HepG2 (cell line): ENCODE results near the gene ABCB8. TPM values are rescaled to one million over a fixed set of nuclear protein-coding genes. Genes with fewer than 3 reads are reported as not detected.
A peak's percentile ranks its signal among the peaks of the same experiment; 100 is the strongest.

ENCODE experiments used
- ATAC-seq: fragments of 200-7000 bp; cut with Tn5 transposase; 3 replicates; pipeline ENCODE4 v1.9.1; 2020; ENCODE audit warnings: mild to moderate bottlenecking, moderate library complexity
- BruUV-seq: library from RNA; stranded (reverse); fragments of 400-500 nt; replicated peaks from 2 replicates; lab custom pipeline; 2021; lab: Mats Ljungman, UMichigan
- CTCF ChIA-PET: fragments of 300-600 bp; formaldehyde crosslinking; extraction: SDS; loops from one replicate; lab custom pipeline; 2021; ENCODE audit warnings: low total read pairs, inconsistent platforms, low intra/inter-chr PET ratio; lab: Yijun Ruan, JAX
- POLR2A ChIA-PET: fragments of 350-600 bp; sonication (Branson Sonifier 250); formaldehyde crosslinking; loops from one replicate; lab custom pipeline; 2020; ENCODE audit warnings: antibody characterized with exemption, inconsistent platforms; lab: Yijun Ruan, JAX
- DNase-seq: peaks from one replicate; pipeline ENCODE4 v3.0.0-alpha.2; 2015; ENCODE audit warnings: low spot score
- FAIRE-seq: peaks from 3 replicates; lab custom pipeline; 2011; peaks lifted over from hg19 to GRCh38; lab: Jason Lieb, UNC
- H2AFZ ChIP-seq: one replicate; pipeline ENCODE4 v1.6.1; 2011; ENCODE audit warnings: low read length, inconsistent platforms
- H3K27ac ChIP-seq: fragments of 300-600 bp; 3 replicates; pipeline ENCODE4 v1.8.0; 2011; ENCODE audit warnings: mixed run types, mild to moderate bottlenecking, mixed read lengths, low read length, inconsistent platforms; ENCODE audit not compliant: insufficient read depth; ENCODE audit errors: extremely low read length
- H3K27me3 ChIP-seq, 2 experiments: fragments of 200-600 bp in 1 of 2; 2 replicates in 1 of 2; 3 replicates in 1 of 2; pipeline versions ENCODE4 v1.6.0 to v1.8.0; 2011; ENCODE audit warnings: low read length in 2 of 2, mild to moderate bottlenecking in 2 of 2, moderate library complexity in 2 of 2, inconsistent platforms in 1 of 2; ENCODE audit not compliant: insufficient read depth in 2 of 2, control insufficient read depth in 1 of 2
- H3K36me3 ChIP-seq, 2 experiments: fragments of 200-600 bp in 1 of 2; replicated peaks in 1 of 2; 2 replicates in 1 of 2; 3 replicates in 1 of 2; pipeline versions ENCODE4 v1.5.1 to v1.8.0; 2011; ENCODE audit warnings: low read length in 2 of 2, inconsistent platforms in 1 of 2; ENCODE audit not compliant: insufficient read depth in 2 of 2, control insufficient read depth in 1 of 2
- H3K4me1 ChIP-seq: 2 replicates; pipeline ENCODE4 v1.5.1; 2012; ENCODE audit warnings: low read length, inconsistent platforms; ENCODE audit not compliant: insufficient read depth
- H3K4me2 ChIP-seq: 2 replicates; pipeline ENCODE4 v1.6.0; 2011; ENCODE audit warnings: low read depth, low read length, inconsistent platforms
- H3K4me3 ChIP-seq, 3 experiments: fragments of 200-600 bp in 1 of 3; sonication (generic), shearing (Covaris generic) in 1 of 3; replicated peaks in 1 of 3; 2 replicates each; pipeline ENCODE4 v1.5.1; 2011 to 2016; ENCODE audit warnings: low read length in 3 of 3, inconsistent platforms in 2 of 3, low read depth in 2 of 3, mild to moderate bottlenecking in 2 of 3, control low read depth in 1 of 3, mixed read lengths in 1 of 3; ENCODE audit not compliant: insufficient read depth in 1 of 3
- H3K79me2 ChIP-seq: one replicate; pipeline ENCODE4 v1.6.1; 2011; ENCODE audit warnings: low read length, inconsistent platforms; ENCODE audit not compliant: insufficient read depth
- H3K9ac ChIP-seq: 2 replicates; pipeline ENCODE4 v1.6.0; 2011; ENCODE audit warnings: mild to moderate bottlenecking, low read depth, low read length, inconsistent platforms; ENCODE audit not compliant: insufficient read depth
- H3K9me3 ChIP-seq: 2 replicates; pipeline ENCODE4 v1.5.1; 2012; ENCODE audit warnings: mild to moderate bottlenecking, low read length
- H4K20me1 ChIP-seq: 2 replicates; pipeline ENCODE4 v1.6.0; 2011; ENCODE audit warnings: inconsistent platforms, mild to moderate bottlenecking, low read length, moderate library complexity; ENCODE audit not compliant: insufficient read depth
- ASH2L ChIP-seq: fragments of 300-600, 200-600 bp; sonication (generic); IDR thresholded peaks from 2 replicates; pipeline ENCODE4 v1.7.0; 2017; ENCODE audit warnings: low read depth, mild to moderate bottlenecking, moderate library complexity, mixed read lengths, low read length; ENCODE audit not compliant: insufficient read length
- BCL6 ChIP-seq: IDR thresholded peaks from 2 replicates; pipeline ENCODE4 v1.6.1; 2016; ENCODE audit warnings: missing genetic modification reagents, missing compliant biosample characterization
- DNMT3B ChIP-seq: conservative IDR thresholded peaks from 2 replicates; pipeline ENCODE4 v1.6.1; 2016; ENCODE audit warnings: missing biosample characterization, control low read depth
- FOXA1 ChIP-seq, 2 experiments: fragments of 450-650 bp in 1 of 2; sonication (generic) in 1 of 2; formaldehyde crosslinking in 1 of 2; IDR thresholded peaks; 2 replicates each; pipeline versions ENCODE4 v1.4.0 to v1.6.1; 2016 to 2020; ENCODE audit warnings: missing genetic modification reagents in 1 of 2
- HES4 ChIP-seq: sonication (generic); formaldehyde crosslinking; IDR thresholded peaks from 2 replicates; pipeline ENCODE4 v1.9.0; 2021; ENCODE audit warnings: mild to moderate bottlenecking, missing genetic modification reagents, borderline replicate concordance
- IKZF1 ChIP-seq: fragments of 450-650 bp; IDR thresholded peaks from 2 replicates; pipeline ENCODE4 v1.7.1; 2016
- NPAS2 ChIP-seq: sonication (generic); formaldehyde crosslinking; IDR thresholded peaks from 2 replicates; pipeline ENCODE4 v1.8.0; 2022; ENCODE audit warnings: mild to moderate bottlenecking, missing genetic modification reagents, borderline replicate concordance
- NRL ChIP-seq: sonication (generic); formaldehyde crosslinking; IDR thresholded peaks from 2 replicates; pipeline ENCODE4 v1.5.0; 2020; ENCODE audit warnings: missing genetic modification reagents, mild to moderate bottlenecking, moderate library complexity, borderline replicate concordance
- PRPF4 ChIP-seq: fragments of 200-400 bp; formaldehyde crosslinking; IDR thresholded peaks from 2 replicates; pipeline ENCODE4 v1.6.1; 2016; ENCODE audit warnings: low read length, low read depth; ENCODE audit not compliant: poor library complexity, severe bottlenecking
- RNF219 ChIP-seq: sonication (generic); formaldehyde crosslinking; IDR thresholded peaks from 2 replicates; pipeline ENCODE4 v1.5.0; 2020; ENCODE audit warnings: mild to moderate bottlenecking, missing genetic modification reagents
- SMYD3 ChIP-seq: sonication (generic); formaldehyde crosslinking; IDR thresholded peaks from 2 replicates; pipeline ENCODE4 v1.8.1; 2023; ENCODE audit warnings: mild to moderate bottlenecking, missing genetic modification reagents
- ZBTB39 ChIP-seq: sonication (generic); formaldehyde crosslinking; IDR thresholded peaks from 2 replicates; pipeline ENCODE4 v1.5.0; 2020; ENCODE audit warnings: missing genetic modification reagents
- ZFP37 ChIP-seq: sonication (generic); formaldehyde crosslinking; IDR thresholded peaks from 2 replicates; pipeline ENCODE4 v1.4.0; 2020; ENCODE audit warnings: missing genetic modification reagents, borderline replicate concordance
- ZNF33B ChIP-seq: sonication (generic); formaldehyde crosslinking; IDR thresholded peaks from 2 replicates; pipeline ENCODE4 v1.5.1; 2020; ENCODE audit warnings: mild to moderate bottlenecking, missing genetic modification reagents
- ZNF652 ChIP-seq: IDR thresholded peaks from 2 replicates; pipeline ENCODE4 v1.6.1; 2016; ENCODE audit warnings: low read depth, borderline replicate concordance
- ZNF670 ChIP-seq: sonication (generic); formaldehyde crosslinking; IDR thresholded peaks from 2 replicates; pipeline ENCODE4 v1.8.0; 2022; ENCODE audit warnings: mild to moderate bottlenecking, missing genetic modification reagents, borderline replicate concordance
- ZNF678 ChIP-seq: sonication (generic); formaldehyde crosslinking; IDR thresholded peaks from 2 replicates; pipeline ENCODE4 v1.4.0; 2020; ENCODE audit warnings: mild to moderate bottlenecking, missing genetic modification reagents
- WGBS: methylation state at CpG from one replicate; pipeline ENCODE4 v1.1.6; 2017; ENCODE audit warnings: low lambda C conversion rate; 5-methylcytosine and 5-hydroxymethylcytosine counted together
- in situ Hi-C: cut with HindIII; loops from 2 replicates; pipeline ENCODE4 v1.10.0; 2017; ENCODE audit warnings: low pct_unique_long_range_greater_than_20kb; ENCODE audit not compliant: extremely low pct_ligation_motif_present
- intact Hi-C: fragments of 100-400 bp; cut with micrococcal nuclease; formaldehyde crosslinking; loops from one replicate; pipeline ENCODE4 v1.10.0; 2022; ENCODE audit not compliant: unreplicated experiment
- polyA plus RNA-seq, 8 experiments: library from polyadenylated mRNA; depleted of rRNA in 3 of 8; stranded (reverse) in 7 of 8; unstranded in 1 of 8; fragments of >200 nt; fragmentation: Illumina TruSeq in 4 of 8; extraction: Trizol in 4 of 8; gene quantifications; 2 replicates each; pipeline versions ENCODE4 v1.2.1 to v1.2.3, GENCODE V29; 2011 to 2016; ENCODE audit warnings: low read depth in 4 of 8, missing spikeins in 1 of 8, mixed read lengths in 1 of 8; ENCODE audit not compliant: insufficient read depth in 1 of 8
- total RNA-seq, 5 experiments: library from RNA; depleted of rRNA; stranded (reverse); fragments of >200 nt; fragmentation: Illumina TruSeq; extraction: Trizol; gene quantifications; 2 replicates each; pipeline ENCODE4 v1.2.3, GENCODE V29; 2016; ENCODE audit warnings: low read depth in 1 of 5

ABCB8 gene
- total and polyA plus RNA-seq, 2 of the 13 experiments (the other 11 are each of a cell fraction or from before 2014, with no cell fraction given) = 6.6 to 16.7 TPM

GRCh38 chr7:151059367-151060112 lies 31.3 kb downstream of the ABCB8 start, which contains the start of gene SLC4A2:
Gene SLC4A2, plus strand, starts transcription at chr7:151059589. Its CDS starts 2,399 bp downstream, at chr7:151061988.
- FAIRE-seq (no peak), DNase-seq (peak; percentile 50), ATAC-seq (0 out of 3 replicates have a peak, but pooled peaks have one; percentile 2)
- H3K9ac ChIP-seq = peak within 1 kb of the TSS; percentile 87
- in situ Hi-C loops = no loop called here
- peaks cover 51% of the 10 kb centered on the region for H3K4me1 ChIP-seq
- H3K27me3 ChIP-seq = no peaks in the 10 kb centered on the region; a peak in 1 of 5 replicates
- peak within 1 kb of the TSS; percentile 86 for H3K27ac ChIP-seq
- H3K79me2 ChIP-seq = peaks cover 16% of the 10 kb centered on the region
- CTCF ChIA-PET = interaction anchor here (0.8 kb wide), 1 partner anchor 51 kb away, joined by 3 read pairs; no protein-coding TSS in a partner anchor
- H3K36me3 ChIP-seq = peaks cover 0 to 3% of the 10 kb centered on the region in 2 experiments; a peak in 1 of 5 replicates
- H4K20me1 ChIP-seq = peaks cover 4% of the 10 kb centered on the region; the same call in 1 of the 2 replicates
- H3K9me3 ChIP-seq = no peaks in the 10 kb centered on the region
- BruUV-seq = no TSS peak
- peak within 1 kb of the TSS; percentile 69 to 92 (median 90) for H3K4me3 ChIP-seq
- intact Hi-C loops = loop anchor here (2.0 kb wide), 2 partner anchors 27 to 51 kb away; partner anchors contain the start of gene AGAP3
- peak within 1 kb of the TSS; percentile 98 for H3K4me2 ChIP-seq
- no peak within 1 kb of the TSS for H2AFZ ChIP-seq
- under 1% methylated on average over 33 of the region's 75 CpGs for WGBS
- POLR2A ChIA-PET = interaction anchor here (1.2 to 2.0 kb wide), 5 partner anchors 17 to 26 kb away, joined by 3 to 8 read pairs (median 6); partner anchors contain the start of genes AGAP3, FASTK and TMUB1
- no peak for TF ChIP-seq NPAS2 (CRISPR knock-in tag)
- TF ChIP-seq ZNF670 (CRISPR knock-in tag) = no peak
- TF ChIP-seq BCL6 = no peak
- no peak for TF ChIP-seq ZNF652 (CRISPR knock-in tag)
- no peak for TF ChIP-seq HES4 (CRISPR knock-in tag)
- TF ChIP-seq SMYD3 (CRISPR knock-in tag) = 0 out of 2 replicates have a peak, but pooled peaks have one; percentile 65
- no peak for TF ChIP-seq RNF219 (CRISPR knock-in tag)
- no peak for TF ChIP-seq ZNF33B (CRISPR knock-in tag)
- no peak for TF ChIP-seq DNMT3B (CRISPR knock-in tag)
- TF ChIP-seq PRPF4 = no peak
- TF ChIP-seq FOXA1 (IDR thresholded peaks at IDR 0.05) = no peak
- no peak for TF ChIP-seq FOXA1 (CRISPR knock-in tag; IDR thresholded peaks at IDR 0.05)
- no peak for TF ChIP-seq ASH2L
- TF ChIP-seq ZNF678 (CRISPR knock-in tag) = no peak
- TF ChIP-seq ZFP37 = no peak
- no peak for TF ChIP-seq IKZF1
- no peak for TF ChIP-seq ZBTB39 (CRISPR knock-in tag)
- 0 out of 2 replicates have a peak, but pooled peaks have one; percentile 10 for TF ChIP-seq NRL
